Activated T-cell treated with anti-CD3 and anti-CD28 coated beads for 24 hours (primary cell): ENCODE results near the gene KIF17.
"Not testable (repeated sequence)": the region's sequence is repeated elsewhere in the genome, so short reads cannot be mapped to it uniquely, and the experiment has no call there.

ENCODE experiments used
- DNase-seq: peaks from one replicate; pipeline ENCODE4 v3.0.0-alpha.2; 2020; ENCODE audit warnings: low read depth

KIF17 gene

GRCh38 chr1:20686883-20687725, 30.7 kb downstream of the KIF17 start:
- no peak for DNase-seq

DNA sequence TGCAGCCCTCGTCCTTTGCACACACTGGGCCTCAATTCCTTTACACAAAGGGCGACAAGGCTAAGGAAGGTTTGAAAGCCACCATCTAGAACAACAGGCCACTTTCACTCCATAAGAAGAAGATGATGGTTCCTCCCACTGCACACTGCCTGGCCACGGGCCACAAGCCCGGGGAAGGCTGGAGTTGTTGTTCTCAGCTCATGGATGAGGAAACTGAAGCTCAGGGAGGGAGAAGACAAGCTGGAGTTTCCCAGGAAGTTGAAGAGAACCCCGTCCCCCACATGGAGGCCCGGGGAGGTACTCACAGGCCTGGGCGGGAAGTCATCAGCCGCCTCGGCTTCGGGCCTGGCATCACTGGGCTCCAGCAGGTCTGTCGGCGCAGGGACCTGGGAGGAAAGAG, 32.1 kb downstream of the KIF17 start:
- DNase-seq: no peak

DNA sequence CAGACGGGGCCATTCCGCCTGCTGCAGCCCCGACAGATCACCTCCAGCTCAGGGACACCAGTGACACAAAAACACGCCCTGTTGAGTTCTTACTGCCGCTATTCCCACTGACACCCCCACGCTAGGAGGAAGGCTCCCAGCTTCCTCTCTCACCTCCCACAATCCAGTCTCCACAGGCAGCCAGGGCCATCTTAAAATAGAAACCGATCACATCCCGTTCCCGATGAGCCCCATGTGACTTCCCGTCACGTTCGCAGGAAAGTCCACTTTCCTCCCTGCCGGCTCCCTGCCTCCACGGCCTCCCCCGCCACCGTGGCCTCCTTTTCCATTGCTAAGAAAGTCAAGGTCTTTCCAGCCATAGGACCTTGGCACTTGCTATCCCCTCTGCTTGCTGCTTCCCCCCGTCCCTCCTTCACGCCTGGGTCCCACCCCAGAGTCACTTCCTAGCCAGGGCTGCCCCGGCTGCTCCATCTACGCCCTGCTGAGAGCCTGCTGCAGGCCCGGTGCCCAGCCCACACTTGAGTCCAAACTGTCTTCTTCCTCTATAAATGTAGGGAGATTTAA, 32.6 kb downstream of the KIF17 start:
- no peak for DNase-seq

- no peak for DNase-seq
Measured at GRCh38 chr1:20684651-20685050, 33.2 kb downstream of the KIF17 start.

DNA sequence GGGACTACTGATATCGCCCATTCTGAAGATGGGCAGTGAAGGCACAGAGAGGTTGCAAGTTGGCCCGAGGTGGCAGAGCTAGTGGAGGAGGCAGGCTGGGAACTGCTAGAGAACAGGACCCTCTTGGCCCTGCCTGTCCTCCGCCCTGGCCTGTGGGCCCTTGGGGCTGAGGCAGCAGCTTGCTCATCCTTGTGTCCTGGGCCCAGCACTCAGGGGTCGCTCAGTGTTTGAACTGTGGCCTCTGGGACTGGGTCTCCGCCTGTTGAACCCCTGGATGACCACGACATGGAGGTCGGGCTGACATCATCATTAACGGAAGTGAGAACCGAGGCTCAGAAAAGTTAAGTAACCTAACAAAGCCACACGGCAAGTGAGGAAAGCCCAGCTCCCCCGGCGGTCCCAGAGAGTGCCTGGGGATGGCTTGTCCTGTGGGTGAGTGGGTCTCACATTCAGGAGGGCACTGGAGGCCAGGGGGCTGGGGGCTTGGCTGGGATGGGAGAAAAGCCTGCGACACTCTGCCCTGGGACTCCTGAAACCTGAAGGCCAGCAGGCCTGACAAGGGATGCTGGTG, 33.7 kb downstream of the KIF17 start:
- DNase-seq: no peak

- DNase-seq: no peak
Measured at GRCh38 chr1:20683614-20684013, 34.2 kb downstream of the KIF17 start.

- no peak for DNase-seq
Measured at GRCh38 chr1:20682571-20683236, 35.1 kb downstream of the KIF17 start.

- no peak for DNase-seq
Measured at GRCh38 chr1:20681999-20682398, 35.8 kb downstream of the KIF17 start.

DNA sequence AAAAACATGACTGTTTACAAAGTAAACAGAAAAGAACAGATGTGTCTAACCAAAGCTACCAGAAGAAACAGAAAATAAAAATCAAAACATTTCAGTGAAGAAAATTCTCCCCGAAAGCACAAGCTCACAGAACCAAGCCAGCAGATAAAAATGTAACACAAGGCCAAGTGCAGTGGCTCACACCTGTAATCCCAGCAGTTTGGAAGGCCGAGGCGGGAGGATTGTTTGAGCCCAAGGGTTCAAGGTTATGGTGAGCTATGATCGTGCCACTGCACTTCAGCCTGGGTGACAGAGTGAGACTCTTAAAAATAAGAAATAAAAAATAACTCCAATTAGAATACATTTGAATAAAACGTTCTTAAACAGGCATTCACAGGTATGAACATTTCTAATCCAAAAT, 37.5 kb downstream of the KIF17 start:
- no peak for DNase-seq

- DNase-seq: no peak
Measured at GRCh38 chr1:20678599-20678998, 39.2 kb downstream of the KIF17 start.

DNA sequence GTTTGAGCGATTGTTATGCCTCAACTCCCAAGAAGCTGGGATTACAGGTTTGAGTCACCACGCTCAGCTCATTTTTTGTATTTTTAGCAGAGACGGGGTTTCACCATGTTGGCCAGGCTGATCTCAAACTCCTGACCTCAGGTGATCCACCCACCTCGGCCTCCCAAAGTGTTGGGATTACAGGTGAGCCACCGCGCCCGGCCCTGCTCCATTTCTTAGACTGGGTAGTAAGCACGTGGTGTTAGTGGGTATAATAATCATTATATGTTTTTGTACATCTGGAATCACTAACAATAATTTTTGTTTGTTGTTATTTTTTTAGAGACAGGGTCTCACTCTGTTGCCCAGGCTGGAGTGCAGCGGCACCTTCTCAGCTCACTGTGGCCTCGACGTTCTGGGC, 44.2 kb downstream of the KIF17 start:
- not testable (repeated sequence) for DNase-seq

DNA sequence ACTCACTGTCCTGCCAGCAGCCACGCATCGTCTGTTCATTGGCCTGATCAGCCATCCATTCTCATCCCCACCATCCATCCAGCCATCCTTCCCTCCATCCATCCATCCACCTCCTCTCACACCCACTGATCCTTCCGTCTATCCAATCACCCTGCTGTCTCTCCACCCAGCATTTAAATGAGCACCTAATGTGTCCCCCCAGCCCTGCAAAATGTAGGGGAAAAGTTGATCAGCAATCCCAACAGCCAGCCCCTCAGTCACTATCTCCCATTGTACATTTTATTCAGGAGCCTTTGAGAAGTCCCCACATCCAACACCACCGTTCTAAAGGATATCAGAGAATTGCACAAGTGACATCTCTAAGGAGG, 45.6 kb downstream of the KIF17 start:
- DNase-seq: no peak

DNA sequence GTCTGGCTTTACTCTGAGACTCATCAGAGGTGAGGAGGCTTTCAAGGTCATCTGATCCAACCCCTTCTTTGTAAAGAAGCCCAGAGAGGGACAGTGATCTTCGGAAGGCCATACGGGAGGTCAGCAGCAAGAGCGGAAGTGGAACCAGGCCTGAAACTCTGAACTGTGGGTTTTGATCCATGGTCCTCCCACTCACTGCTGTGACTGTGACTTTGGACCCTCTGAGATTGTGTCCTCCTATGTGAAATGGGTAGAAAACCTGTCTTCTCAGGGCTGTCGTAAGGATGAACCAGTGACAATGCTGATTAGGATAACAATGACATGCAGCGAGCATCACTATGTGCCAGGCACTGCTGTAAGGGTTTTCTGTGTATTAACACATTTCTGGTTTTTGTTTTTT, 46.9 kb downstream of the KIF17 start:
- DNase-seq: no peak

- DNase-seq: no peak
Measured at GRCh38 chr1:20668581-20668980, 49.2 kb downstream of the KIF17 start.

GRCh38 chr1:20666804-20667203, 51.0 kb downstream of the KIF17 start:
- no peak for DNase-seq

DNA sequence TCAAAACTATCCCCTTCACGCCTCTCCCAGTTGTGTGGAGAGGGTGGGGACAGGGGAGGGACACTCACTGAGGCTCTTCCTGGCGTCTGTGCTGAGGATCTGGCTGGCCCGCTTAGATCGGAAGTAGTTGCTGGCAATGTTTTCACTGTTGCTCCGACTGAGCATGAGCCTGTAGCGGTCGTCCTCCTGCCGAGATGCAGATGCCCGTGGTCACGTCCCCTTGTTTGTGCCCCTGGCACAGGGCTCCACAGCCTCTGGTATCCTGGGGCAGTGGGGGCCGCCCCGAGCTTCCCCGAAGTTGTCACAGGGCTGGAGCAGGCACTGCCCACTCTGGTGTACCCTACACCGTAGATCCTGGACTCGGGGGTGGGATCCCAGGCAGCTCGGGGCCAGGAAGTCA, 51.7 kb downstream of the KIF17 start:
- no peak for DNase-seq

- DNase-seq: no peak
Measured at GRCh38 chr1:20665726-20666125, 52.1 kb downstream of the KIF17 start.

GRCh38 chr1:20663969-20664715, 53.7 kb downstream of the KIF17 start:
- no peak for DNase-seq

GRCh38 chr1:20663365-20663764, 54.4 kb downstream of the KIF17 start:
- DNase-seq: no peak

DNA sequence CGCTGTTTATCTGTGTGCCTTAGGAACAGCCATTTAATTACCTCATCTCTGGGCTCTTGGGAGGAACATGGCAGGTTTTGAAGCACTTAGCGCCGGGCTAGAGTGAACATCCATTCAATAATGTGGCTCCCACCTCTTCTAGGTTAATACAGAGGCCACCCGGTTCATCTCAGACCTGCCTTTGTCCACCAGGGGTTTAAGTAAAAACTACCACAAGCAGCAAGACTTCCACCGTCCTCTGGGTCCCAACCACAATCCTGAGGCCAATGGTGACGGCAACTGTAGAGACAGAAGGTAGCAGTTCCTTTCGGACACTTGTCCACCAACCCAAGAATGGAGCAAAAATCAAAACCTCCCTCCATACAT, 55.7 kb downstream of the KIF17 start:
- no peak for DNase-seq

DNA sequence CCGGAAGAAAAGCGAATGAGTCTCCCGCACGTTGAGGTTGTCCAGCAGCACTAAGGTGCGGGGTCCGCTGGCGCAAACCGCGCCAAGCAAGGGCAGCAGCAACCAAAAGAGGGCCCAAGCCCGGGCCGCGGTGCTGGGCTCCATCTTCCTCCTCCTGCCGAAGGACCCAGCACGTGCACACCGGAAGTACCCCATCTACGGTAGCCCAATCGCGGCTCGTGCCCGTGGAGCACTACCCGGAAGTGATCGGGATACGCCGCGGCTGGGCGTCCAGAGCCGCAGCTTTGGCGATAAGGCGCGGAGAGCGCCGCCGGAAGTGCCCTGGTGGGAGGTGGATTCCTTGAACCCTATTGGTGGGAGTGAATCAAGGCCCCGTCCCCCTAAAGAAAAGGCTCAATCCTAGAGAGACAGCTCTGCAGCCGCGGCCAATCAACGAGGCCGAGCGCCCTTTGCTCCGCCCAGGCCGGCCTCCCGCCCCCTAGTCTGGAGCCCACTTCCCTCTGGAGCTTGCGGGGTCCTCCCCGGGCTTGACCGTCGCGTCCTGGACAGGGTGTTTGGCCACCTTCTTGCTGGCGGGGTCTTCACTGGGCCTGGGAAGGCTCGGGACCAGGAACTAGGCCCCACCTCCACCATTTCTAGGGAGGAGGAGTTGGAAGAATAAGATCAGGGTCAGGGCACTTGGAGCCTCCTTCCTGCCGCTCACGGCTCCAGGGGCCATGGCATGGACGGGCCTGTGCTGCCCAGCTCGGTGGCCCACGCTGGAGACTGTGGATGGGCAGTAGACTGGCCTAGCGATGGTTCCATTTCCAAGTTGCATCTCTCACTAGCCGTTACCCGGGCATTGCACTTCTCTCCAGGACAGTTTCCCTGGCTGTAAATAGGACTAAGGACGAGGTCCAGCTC, 56.3 kb downstream of the KIF17 start, which contains the start of gene DDOST:
TSS of gene DDOST (minus strand) at position 163 of the 903 bp plus-strand sequence. CDS start at position 144, 19 bp downstream.
- peak; percentile 92 for DNase-seq
